GM21528 (cell line): ENCODE measurements around the gene AP1B1.
"Not testable (repeated sequence)": the region's sequence is repeated elsewhere in the genome, so short reads cannot be mapped to it uniquely, and the experiment has no call there.

Experiments
- ATAC-seq: cut with Tn5 transposase; IDR thresholded peaks from one replicate; pipeline ENCODE4 v1.9.1; 2021; ENCODE audit warnings: mild to moderate bottlenecking, moderate library complexity; ENCODE audit not compliant: unreplicated experiment, low FRiP score

AP1B1 gene

DNA sequence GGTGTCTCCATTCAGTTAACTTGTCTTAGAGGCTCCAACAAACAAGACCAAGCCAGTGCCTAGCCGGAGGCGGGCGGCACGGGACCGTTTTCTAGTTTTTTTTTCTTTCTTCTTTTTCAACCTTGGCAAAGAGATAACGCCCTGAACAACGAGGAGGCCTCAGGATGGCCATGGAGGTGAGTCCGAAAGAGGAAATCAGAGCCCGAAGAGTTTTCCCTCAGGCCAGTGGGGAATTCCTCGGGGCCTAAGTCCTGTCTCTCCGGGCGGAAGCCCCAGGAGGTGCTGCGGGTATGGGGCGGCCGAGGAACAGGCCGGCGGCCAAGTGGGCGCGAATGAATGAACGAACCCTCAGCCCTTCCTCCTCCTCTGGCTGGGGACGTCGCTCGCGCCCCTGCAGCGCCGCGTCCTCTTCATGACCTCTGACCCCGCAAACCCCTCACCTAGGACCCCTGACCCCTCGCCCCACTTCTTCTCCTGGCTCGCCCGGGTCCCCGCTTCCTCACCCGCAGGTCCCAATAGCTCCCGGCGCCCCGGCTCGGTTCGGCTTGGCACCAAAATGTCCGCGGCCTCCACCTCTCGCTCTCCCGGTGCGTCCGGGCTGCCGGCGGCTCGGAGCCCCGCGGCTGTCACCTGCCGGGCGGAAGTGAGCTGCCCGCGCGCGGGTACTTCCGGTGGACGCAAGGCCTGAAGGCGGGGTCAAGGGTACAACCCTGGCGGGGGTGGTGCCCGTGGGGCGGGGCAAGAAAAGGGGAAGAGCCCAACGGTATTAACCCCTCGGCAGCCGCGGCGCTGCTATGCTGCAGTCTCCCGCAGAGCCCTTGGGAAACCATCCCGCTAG is at the start of gene AP1B1:
AP1B1 (minus strand) TSS at position 650 of the 838 bp plus-strand sequence. CDS start 21,327 bp downstream, outside the sequence.
- ATAC-seq = peak; percentile 76

DNA sequence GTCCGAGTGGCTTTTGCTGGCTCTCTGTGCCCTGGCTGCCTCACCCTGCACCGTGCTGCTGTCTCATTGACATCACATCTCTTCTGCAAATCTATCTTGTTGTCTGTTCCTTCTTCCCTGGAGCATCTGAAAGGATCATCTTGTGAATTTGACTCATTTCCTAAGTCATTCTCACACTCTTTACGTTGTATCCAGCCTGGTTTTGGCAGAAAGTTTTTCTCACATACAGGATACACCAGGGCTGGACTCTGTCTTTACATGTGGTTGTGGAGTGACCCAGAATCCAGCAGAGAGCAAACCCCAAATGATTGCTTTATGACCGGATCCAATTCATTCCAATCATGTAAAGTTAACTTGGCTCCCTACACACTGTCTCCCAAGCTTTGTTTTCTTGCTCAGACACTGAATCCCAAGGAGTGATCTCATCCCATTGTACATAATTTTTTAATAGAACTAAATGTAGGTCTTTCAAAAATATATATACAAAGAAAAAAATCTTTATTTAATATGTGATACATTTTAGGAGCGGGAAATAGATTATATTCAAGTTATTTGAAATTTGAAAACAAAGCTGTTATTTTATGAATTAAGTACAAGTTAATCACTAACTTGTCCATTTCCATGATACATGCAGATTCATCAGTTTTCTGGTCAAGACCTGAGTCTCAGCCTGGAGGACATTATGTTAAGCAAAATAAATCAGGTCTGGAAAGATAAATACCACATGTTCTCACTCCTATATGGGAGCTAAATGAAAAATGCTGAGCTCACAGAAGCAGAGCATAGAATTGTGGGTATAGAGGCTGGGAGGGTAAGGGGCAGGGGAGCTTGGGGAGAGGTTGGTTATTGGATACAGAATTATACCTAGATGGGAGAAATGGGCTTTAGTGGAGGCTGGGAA is 47.1 kb upstream of the AP1B1 start:
- no peak for ATAC-seq

DNA sequence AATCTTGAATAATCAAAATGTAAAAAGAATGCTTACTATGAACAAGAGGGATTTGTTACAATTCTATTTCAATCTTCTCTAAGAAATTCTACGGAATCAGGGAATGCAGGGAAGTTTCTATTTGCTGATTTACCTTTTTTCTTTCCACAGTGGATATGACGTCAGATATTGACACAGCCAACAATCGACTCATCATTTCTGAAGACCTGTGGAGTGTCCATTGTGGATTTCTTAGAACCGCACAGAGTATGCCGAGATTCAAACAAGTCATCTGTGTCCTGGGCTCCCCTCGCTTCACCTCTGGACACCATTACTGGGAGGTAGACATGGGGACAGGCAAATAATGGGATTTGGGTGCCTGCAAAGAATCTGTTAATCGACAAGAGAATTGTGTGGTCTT is 45.9 kb upstream of the AP1B1 start:
- no peak for ATAC-seq

DNA sequence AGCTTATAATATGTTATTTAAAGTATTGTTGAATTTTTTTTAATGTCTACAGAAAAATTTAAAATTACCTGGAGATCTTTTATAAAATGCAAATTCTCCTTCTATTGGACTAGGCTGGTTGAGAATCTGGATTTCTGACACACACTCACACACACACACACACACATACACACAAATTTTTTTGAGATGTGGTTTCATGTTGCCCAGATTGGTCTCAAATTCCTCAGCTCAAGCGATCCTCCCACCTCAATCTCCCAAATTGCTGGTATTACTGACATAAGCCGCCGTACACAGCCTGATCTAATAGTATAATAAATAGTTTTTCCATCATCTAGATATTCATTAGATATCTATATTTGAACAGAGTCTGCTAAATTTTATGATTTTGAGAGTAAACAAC is 45.5 kb upstream of the AP1B1 start:
- ATAC-seq = no peak

DNA sequence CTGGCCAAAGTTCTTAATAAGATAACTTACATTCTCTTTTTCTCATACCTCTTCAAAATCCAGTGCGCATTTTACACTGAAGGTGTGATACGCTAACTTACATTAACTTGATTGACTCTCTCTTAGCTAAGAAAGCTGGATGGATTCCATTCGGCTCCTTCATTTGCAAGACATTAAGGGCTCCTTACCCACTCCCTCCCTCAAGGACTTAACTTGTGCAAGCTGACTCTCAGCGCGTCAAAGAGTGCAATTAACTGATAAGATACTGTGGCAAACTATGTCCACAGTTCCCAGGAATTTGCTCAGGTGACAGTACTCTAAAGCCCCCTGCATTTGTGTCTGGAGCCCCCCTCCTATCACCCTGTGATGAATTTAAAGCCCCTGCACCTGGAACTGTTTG is 43.6 kb upstream of the AP1B1 start:
- no peak for ATAC-seq

DNA sequence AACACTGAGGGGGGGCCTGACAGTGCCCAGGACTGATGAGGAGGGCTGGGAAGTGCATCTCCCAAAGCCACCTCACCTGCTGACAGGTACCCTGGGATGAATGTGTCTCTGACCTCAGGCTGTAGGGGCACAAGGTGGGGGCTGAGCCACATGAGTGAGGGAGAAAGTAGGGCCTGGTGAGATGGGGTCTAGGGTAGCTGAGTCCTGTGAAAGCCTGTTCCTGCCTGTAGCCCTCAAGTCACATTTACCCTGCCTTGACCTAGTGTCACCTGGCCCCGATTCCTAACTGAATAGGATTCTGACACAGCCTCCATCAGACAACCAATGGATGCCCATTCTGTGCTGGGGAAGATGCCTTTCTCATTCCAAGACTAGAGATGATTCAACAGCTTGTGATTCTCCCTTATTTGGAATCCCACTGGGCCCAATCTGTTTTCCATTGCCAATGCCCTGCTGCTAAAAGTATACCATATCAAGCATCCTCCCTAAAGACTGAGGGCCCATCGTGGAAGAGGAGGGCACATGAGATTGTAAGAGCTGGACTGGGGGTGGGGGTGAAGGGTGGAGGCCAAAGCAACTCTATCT is 38.9 kb upstream of the AP1B1 start:
- ATAC-seq = no peak

DNA sequence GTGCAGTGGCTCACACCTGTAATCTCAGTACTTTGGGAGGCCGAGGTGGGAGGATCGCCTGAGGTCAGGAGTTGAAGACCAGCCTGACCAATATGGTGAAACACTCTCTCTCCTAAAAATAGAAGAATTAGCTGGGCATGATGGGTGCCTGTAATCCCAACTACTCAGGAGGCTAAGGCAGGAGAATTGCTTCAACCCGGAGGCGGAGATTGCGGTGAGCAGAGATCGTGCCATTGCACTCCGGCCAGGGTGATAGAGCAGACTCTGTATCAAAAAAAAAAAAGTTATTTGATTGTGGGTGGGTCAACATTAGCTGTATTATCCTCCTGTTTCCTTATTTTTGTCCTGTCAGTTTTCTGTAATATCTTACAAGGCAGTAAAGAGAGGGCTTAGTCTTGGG is 38.1 kb upstream of the AP1B1 start:
- no peak for ATAC-seq

DNA sequence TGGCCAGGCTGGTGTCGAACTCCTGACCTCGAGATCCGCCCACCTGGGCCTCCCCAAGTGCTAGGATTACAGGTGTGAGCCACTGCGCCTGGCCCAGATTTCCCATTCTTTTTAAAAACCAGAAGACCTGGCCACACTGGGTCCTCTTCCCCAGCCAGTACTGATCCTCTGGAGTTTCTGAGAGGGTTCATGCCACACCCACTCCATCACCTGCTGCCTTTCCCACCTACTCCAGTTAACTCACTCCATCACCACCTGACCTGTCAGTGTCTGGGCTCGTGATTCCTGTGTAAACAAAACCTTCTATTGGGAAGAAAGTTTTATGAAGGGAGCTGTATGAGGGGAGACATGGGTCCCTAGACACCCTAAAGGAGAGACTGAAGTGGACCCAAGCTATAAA is 30.3 kb upstream of the AP1B1 start:
- ATAC-seq = not testable (repeated sequence)

DNA sequence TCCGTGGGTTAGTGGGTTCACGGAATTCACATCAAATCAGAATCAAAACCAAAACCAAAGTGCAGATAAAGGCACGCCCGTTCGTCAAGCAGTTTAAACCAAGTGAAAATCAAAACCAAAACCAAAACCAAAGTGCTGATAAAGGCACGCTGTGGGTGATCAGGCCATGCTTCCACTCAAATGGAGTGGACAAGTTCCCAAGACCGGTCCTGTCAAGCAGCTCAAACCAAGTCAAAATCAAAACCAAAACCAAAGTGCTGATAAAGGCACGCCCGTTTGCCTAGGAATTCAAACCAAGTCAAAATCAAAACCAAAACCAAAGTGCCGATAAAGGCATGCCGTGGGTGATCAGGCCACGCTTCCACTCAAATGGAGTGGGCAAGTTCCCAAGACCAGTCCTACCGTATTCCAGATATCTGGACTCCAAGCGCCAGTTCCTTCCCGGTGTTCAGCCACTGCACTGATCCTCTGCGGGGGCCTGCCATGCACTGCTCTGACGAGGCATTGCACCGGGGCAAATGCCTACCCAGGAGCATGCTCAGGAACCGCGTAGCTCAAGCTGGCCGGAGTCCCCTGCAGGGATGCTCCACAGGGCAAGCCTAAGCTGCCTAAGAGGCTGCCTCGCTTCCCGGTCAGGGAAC is 26.7 kb upstream of the AP1B1 start:
- not testable (repeated sequence) for ATAC-seq

DNA sequence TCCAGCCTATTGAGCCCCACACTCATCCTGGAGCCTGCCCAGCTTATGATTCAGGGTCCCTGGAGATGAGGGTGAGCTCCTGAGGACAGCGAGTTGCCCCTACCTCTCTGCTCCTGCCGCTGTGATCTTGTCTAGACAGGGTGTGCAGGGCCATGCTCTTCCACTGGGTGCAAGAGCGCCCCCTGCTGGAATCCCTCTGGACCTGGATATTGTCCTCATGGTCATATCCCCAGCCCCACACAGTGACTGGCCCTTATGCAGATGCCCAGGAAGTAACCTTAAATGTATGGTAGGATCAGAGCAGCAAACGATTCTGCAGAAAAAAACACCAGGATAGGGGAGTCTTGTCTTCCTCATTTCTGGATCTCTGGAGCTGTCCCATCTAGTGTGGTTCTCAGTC is 24.4 kb upstream of the AP1B1 start:
- ATAC-seq = not testable (repeated sequence)

DNA sequence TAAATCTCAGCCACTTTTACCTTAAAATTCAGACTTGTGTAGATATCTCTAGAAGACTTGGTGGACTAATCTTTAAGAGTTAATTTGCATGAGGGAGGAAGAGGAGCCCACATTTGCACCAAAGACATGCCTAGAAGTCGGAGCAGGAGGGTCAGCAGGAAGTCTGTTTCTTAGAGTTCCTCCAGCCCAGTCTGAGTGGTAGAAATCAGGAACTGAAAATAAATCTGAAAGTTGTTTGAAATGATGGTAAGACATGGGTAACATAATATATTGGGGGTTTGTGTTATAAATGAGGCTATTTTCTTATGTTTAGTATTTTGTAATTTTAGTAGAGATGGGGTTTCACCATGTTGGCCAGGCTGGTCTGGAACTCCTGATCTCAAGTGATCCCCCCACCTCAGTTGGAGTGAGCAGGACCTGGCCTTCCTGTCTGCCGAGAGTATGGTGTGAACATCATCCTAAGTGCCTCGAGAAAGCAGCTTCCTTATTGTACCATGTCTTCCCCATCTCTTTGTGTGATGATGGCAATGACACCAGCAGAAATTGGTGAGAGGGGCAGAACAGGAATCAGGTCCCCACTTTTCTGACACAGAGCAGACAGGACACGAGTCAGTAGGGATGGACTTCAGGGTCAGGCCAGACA is 23.3 kb upstream of the AP1B1 start:
- not testable (repeated sequence) for ATAC-seq

DNA sequence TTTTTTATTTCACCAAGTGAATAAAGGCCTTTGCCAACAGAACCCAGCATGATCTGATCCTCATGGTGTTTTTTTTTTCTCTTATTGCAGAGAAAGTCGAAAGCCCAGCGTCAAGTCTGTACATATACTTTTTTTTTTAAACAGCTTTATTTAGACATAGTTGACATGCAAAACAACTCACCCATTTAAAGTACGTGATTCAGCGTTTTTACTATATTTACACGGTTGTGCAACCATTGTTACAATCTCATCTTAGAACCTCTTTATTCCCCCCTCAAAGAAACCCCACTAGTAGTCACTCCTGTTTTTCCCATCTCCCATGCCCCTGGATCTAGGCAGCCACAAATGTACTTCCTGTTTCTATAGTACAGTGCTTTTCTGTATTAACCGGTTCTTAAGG is 20.6 kb upstream of the AP1B1 start:
- ATAC-seq = no peak

DNA sequence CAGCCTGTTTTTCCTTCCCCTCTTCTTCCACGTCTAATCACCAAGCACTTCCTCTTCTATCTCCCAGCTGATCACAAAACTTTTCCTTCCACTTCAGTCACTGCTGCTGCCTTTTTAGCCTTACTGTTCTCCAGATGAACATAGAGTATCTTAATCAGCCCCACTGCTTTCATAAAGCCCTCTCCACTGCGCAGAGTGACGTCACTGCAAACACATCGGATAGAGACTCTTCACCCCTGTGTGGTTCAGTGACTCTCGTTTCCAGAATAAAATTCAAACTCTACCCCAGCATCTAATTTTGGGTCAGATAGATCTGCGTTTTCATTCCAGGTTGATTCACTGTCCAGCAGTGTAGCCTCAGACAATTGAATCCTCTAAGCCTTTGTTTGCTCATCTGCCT is 13.2 kb upstream of the AP1B1 start:
- ATAC-seq = not testable (repeated sequence)

DNA sequence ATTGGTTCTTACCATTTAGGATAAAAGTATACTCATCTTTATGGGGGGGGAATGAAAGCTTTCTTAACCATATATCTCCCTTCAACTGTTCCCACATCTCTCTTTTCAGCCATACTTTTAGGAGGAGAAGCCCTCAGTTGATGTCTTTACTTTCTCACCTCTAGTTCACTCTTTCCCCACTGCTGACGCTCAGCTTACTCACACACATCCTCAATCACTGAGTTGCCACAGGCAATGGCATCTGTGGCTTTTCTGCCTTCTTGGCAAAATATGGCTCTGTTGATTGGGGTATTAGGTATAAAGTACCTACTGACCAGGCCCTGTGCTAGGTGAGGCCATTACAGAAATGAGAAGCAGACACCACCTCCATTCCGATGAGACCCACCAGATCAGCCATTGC is 12.2 kb upstream of the AP1B1 start:
- no peak for ATAC-seq

DNA sequence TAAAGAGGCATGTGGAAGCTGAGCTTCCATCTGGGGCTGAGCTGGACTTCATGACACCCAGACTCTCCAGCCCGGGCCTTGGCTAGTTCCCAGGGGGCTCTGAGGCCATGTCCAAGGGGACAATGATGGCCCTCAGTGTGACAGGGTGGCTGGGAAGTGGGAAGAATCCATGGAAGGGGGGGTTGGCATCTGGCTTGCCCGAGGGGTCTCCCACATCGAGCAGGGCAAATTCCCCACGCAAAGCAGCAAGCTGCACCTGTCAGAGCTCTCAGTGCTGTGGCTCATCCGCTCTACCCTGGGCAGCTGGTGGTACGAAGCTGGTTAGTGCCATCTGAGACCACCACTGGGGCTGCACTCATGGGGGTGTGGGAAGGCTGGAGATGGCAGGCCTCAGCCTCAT is 9.4 kb upstream of the AP1B1 start:
- no peak for ATAC-seq

DNA sequence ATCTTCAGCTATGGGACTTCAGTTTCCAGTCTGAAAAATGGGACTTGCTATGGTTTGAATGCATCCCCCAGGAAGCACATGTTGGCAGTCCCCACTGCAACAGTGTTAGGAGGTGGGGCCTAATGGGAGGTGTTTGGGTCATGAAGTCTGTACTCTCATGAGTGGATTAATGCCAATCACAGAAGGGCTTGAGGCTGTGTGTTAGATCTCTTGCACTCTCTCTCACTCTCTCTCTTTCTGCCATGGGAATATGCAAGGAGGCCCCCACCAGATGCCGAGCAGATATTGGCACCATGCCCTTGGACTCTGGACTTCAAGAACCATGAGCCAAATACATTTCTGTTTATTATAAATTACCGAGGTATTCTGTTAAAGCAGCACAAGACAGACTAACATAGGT is 7.8 kb upstream of the AP1B1 start:
- no peak for ATAC-seq

DNA sequence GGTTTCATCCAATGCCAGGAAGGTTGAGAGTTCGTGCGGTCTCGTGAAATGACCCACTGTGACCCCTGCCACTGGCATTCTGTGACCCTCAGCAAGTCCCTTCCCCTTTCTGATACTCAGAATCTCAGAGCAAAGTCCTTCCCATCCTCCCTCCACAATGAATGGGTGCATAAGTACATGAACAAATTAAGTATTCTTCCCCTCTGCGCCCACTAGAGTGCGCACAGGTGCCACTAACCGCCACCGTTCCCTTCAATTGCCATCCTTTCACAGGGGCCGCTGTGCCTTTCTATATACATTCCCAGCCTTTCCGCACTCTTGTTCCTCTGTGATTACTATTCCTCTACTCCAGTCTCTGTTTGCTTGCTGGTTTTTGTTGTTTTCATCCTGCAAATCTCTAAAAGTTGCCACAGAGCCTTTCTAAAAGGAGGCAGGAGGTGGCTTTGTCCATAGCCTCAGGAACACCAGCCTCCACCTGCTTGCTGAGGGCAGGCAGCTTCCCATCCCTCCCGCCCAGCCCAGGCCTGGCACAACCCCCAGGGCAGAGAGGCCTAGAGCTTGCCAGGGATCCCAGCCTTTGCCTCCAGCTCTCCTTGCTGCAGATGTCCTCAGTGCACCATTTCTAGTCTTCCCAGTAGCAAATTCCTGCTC is 6.7 kb upstream of the AP1B1 start:
- peak; percentile 48 for ATAC-seq

DNA sequence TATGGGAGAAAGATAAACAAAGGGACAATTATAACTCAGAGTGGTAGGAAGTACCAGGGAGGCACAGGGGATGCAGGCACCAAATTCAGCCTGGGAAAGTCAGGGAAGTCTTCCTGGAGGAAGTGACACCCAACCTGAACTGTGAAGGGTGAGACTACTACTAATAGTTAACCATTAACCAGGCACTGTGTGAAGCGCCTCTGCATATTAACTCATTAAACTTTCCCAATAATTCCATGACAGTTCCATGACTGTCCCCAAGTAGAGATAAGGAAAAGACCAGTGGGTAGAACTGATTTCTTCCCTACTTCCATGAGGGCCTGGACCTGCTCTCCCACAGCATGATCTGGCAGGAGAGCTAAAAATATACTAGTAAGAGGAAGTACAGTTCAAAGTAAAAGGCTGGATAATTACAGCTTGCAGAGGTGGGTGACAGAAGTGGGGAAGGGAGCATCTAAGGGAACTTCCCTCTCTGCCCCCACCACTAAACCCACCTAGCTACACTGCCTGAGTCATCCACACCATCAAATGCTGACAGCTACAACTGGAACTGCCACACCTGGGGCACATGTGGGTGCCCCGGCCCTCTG is 4.7 kb upstream of the AP1B1 start:
- ATAC-seq = no peak

DNA sequence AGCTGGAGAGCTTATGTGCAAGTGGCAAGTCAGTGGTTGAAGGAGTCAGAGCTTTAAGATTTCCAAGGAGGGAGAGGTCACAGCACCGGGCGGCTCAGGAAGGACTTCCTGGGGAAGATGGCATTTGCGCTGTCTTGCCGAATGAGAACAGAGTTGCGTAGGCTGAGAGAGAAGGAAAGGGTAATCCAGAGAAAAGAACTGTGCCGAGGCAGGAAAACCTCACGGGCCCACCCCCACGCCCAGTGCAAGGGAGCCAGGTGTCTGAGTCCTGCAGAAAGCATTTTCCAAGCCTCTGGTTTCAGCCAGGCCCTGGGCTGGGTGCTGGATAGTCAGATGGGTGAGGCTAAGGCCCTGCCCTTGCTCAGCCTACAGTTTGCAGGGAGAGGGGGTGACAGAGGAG is 3.2 kb upstream of the AP1B1 start:
- ATAC-seq = no peak
